Neural cell (in vitro differentiated cells): ENCODE data around the gene TMEM250.

ENCODE experiments used
- EP300 ChIP-seq: fragments of 450-650 bp; conservative IDR thresholded peaks from 2 replicates; pipeline ENCODE4 v1.6.1; 2014; ENCODE audit warnings: antibody characterized with exemption, mild to moderate bottlenecking, moderate library complexity; ENCODE audit not compliant: poor library complexity, severe bottlenecking
- EZH2 ChIP-seq: fragments of 200-600, 300-800 bp; shearing (Covaris generic), sonication (generic); IDR thresholded peaks from 2 replicates; pipeline ENCODE4 v1.6.1; 2014; ENCODE audit warnings: antibody characterized with exemption, low read length, borderline replicate concordance, mild to moderate bottlenecking; ENCODE audit not compliant: insufficient read depth, poor library complexity, severe bottlenecking
- MXI1 ChIP-seq: fragments of 450-650 bp; conservative IDR thresholded peaks from 2 replicates; pipeline ENCODE4 v1.6.1; 2014; ENCODE audit warnings: antibody characterized with exemption, mild to moderate bottlenecking; ENCODE audit not compliant: poor library complexity, severe bottlenecking
- POLR2AphosphoS5 ChIP-seq: IDR thresholded peaks from 2 replicates; pipeline ENCODE4 v1.6.1; 2012
- RAD21 ChIP-seq: fragments of 450-650 bp; conservative IDR thresholded peaks from 2 replicates; pipeline ENCODE4 v1.6.1; 2014; ENCODE audit warnings: antibody characterized with exemption, mild to moderate bottlenecking, moderate library complexity
- TAF1 ChIP-seq: IDR thresholded peaks from 2 replicates; pipeline ENCODE4 v1.6.1; 2012; ENCODE audit warnings: low read depth
- TF ChIP-seq, protein P1 (sequence below): fragments of 450-650 bp; IDR thresholded peaks from 2 replicates; pipeline ENCODE4 v1.5.1; 2014; ENCODE audit warnings: antibody characterized with exemption, mild to moderate bottlenecking, moderate library complexity; ENCODE audit not compliant: poor library complexity, severe bottlenecking
- TF ChIP-seq, protein P2 (sequence below): IDR thresholded peaks from 2 replicates; pipeline ENCODE4 v1.6.1; 2012; ENCODE audit warnings: borderline replicate concordance

DNA sequence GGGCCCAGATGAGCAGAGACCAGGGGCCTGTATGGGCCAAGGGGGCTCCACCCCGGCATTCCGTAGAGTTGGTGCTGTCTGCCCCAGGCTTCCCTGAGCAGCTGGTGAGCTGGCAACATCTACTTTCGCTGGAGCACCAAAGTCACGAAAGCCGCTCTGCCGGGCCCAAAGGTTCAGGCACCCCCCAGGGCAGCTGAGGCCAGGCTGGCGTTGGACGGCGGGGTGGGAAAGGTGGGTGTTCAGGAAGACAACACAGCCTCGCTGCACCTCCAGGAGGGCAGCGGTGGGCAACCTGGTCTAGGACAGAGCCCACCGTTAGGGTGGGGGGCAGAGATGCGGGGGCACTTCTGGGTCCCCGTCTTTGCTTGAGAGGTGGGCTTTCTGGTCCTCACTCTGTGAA lies 30.1 kb upstream of the TMEM250 start:
- TF ChIP-seq POLR2AphosphoS5, result no peak
- TF ChIP-seq, protein P1, sequence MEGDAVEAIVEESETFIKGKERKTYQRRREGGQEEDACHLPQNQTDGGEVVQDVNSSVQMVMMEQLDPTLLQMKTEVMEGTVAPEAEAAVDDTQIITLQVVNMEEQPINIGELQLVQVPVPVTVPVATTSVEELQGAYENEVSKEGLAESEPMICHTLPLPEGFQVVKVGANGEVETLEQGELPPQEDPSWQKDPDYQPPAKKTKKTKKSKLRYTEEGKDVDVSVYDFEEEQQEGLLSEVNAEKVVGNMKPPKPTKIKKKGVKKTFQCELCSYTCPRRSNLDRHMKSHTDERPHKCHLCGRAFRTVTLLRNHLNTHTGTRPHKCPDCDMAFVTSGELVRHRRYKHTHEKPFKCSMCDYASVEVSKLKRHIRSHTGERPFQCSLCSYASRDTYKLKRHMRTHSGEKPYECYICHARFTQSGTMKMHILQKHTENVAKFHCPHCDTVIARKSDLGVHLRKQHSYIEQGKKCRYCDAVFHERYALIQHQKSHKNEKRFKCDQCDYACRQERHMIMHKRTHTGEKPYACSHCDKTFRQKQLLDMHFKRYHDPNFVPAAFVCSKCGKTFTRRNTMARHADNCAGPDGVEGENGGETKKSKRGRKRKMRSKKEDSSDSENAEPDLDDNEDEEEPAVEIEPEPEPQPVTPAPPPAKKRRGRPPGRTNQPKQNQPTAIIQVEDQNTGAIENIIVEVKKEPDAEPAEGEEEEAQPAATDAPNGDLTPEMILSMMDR, result no peak
- TF ChIP-seq EP300, result no peak
- TF ChIP-seq RAD21, result no peak
- no peak for TF ChIP-seq TAF1
- TF ChIP-seq, protein P2, sequence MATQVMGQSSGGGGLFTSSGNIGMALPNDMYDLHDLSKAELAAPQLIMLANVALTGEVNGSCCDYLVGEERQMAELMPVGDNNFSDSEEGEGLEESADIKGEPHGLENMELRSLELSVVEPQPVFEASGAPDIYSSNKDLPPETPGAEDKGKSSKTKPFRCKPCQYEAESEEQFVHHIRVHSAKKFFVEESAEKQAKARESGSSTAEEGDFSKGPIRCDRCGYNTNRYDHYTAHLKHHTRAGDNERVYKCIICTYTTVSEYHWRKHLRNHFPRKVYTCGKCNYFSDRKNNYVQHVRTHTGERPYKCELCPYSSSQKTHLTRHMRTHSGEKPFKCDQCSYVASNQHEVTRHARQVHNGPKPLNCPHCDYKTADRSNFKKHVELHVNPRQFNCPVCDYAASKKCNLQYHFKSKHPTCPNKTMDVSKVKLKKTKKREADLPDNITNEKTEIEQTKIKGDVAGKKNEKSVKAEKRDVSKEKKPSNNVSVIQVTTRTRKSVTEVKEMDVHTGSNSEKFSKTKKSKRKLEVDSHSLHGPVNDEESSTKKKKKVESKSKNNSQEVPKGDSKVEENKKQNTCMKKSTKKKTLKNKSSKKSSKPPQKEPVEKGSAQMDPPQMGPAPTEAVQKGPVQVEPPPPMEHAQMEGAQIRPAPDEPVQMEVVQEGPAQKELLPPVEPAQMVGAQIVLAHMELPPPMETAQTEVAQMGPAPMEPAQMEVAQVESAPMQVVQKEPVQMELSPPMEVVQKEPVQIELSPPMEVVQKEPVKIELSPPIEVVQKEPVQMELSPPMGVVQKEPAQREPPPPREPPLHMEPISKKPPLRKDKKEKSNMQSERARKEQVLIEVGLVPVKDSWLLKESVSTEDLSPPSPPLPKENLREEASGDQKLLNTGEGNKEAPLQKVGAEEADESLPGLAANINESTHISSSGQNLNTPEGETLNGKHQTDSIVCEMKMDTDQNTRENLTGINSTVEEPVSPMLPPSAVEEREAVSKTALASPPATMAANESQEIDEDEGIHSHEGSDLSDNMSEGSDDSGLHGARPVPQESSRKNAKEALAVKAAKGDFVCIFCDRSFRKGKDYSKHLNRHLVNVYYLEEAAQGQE, result no peak
- TF ChIP-seq EZH2, result no peak
- TF ChIP-seq MXI1, result no peak
